Measurements from ENCODE around the gene SGF29. TPM values are rescaled to one million over a fixed set of nuclear protein-coding genes. Genes with fewer than 3 reads are reported as not detected.
"Not testable (repeated sequence)": the region's sequence is repeated elsewhere in the genome, so short reads cannot be mapped to it uniquely, and the experiment has no call there.

The SGF29 gene
- total RNA-seq, 1 experiment from 2014 or later = 22.3 TPM

DNA sequence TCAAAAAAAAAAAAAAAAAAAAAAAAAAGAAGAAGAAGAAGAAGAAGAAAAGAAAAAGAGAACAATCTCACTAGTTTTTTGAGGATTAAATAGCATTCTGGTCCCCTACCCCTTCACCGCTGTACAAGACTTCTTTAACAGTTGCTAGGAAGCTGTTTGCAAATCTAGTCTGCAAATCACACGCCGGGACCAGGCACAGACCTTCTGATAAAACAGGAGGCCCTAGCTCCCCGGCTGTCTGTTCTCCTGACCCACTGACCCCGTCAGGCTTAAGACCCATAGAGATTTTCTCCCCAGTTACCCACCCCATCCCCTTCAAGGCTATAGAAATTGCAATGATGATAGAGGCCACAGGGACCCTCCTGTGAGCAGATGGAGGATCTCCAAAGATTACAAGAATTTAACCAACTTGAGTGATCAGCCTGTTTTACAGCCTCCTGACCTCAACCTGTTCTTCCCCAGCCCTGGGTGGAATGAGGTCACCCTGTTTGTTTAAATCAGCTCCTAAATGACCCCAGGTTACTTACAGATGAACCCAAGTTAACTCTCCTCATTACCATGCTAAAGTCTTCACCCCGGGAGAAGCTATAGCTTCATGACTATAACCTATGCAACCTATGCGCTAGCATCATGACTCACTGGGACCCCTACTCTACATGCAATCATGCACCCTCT lies 67.9 kb downstream of the SGF29 start:
- Histone ChIP-seq H4K20me1 (ENCODE audit: low read length) (no peaks in the 10 kb centered on the region), H3K9me3 (ENCODE audit: low read length) (no peaks in the 10 kb centered on the region), H3K4me1 (ENCODE audit: insufficient read depth, low read length) (no peaks in the 10 kb centered on the region), H3K79me2 (ENCODE audit: low read length) (no peaks in the 10 kb centered on the region), H3K9me2 (replicated peaks; ENCODE audit: low read length) (no peaks in the 10 kb centered on the region), H3K27me3 (ENCODE audit: low read length) (no peaks in the 10 kb centered on the region), H3K36me3 (ENCODE audit: low read depth, low read length) (no peaks in the 10 kb centered on the region), H2AFZ (ENCODE audit: low read length) (no peak overlapping the region), H3K4me3 (ENCODE audit: low read length) (no peak overlapping the region), H3K4me2 (ENCODE audit: low read length) (0 out of 2 replicates have a peak overlapping the region, but pooled peaks have one; percentile 76), H3K9ac (ENCODE audit: low read length) (no peak overlapping the region), H3F3A (ENCODE audit: low read length, unreplicated experiment) (no peaks in the 10 kb centered on the region), H3K27ac (ENCODE audit: low read length) (no peak overlapping the region)
- TF ChIP-seq, protein P1, sequence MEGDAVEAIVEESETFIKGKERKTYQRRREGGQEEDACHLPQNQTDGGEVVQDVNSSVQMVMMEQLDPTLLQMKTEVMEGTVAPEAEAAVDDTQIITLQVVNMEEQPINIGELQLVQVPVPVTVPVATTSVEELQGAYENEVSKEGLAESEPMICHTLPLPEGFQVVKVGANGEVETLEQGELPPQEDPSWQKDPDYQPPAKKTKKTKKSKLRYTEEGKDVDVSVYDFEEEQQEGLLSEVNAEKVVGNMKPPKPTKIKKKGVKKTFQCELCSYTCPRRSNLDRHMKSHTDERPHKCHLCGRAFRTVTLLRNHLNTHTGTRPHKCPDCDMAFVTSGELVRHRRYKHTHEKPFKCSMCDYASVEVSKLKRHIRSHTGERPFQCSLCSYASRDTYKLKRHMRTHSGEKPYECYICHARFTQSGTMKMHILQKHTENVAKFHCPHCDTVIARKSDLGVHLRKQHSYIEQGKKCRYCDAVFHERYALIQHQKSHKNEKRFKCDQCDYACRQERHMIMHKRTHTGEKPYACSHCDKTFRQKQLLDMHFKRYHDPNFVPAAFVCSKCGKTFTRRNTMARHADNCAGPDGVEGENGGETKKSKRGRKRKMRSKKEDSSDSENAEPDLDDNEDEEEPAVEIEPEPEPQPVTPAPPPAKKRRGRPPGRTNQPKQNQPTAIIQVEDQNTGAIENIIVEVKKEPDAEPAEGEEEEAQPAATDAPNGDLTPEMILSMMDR (conservative IDR thresholded peaks at IDR 0.05; ENCODE audit: low read depth, low read length) = no peak
- TF ChIP-seq EZH2phosphoT487 (IDR thresholded peaks at IDR 0.05; ENCODE audit: borderline replicate concordance, low read length) (no peak), EZH2 (IDR thresholded peaks at IDR 0.05; ENCODE audit: low read length, unreplicated experiment) (no peak)
- no TSS peak for BruUV-seq (replicated peaks)
- ATAC-seq = no peak
- ChIA-PET CTCF (no interaction called here), POLR2A (ENCODE audit: unreplicated experiment) (no interaction called here)
- no peak for DNase-seq
- intact Hi-C loops (cut with micrococcal nuclease) = no loop called here

DNA sequence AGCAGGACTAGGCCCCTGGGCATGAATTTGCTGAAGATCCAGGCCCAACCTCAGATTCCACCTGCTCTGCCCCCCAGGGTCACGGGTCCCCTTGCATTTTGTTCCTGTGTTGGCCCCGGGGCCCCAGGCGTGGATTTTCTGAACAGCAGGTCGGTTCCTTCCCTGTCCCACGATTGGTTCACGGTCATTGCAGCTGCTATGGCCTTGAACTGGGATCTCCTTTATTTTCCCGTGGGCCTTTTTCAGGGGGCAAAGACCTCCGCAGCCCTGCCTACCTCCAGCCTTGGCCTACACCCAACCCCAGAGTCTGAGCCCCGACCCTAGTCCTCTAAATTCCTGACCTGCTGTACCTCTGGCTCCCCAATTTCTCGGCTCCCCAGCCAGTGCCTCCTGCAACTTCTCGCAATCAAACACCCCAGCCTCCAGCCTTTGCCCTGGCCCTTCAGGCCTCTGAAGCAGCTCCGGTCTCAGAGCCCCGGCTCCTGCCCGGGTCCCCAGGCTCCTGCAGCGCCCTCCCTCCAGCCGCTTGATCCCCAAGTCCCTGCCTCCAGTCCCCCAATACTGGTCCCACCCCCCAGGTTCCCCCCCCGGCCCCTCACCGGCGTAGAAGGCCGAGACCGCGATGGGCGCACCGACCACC lies 68.9 kb downstream of the SGF29 start:
- BruUV-seq (replicated peaks); H4K20me1 ChIP-seq (ENCODE audit: low read length); H3K27me3 ChIP-seq (ENCODE audit: low read length); H3K27ac ChIP-seq (ENCODE audit: low read length); H3K36me3 ChIP-seq (ENCODE audit: low read depth, low read length); H3K9me3 ChIP-seq (ENCODE audit: low read length); CTCF ChIA-PET; H3K9me2 ChIP-seq (replicated peaks; ENCODE audit: low read length); H3K79me2 ChIP-seq (ENCODE audit: low read length); H3F3A ChIP-seq (ENCODE audit: low read length, unreplicated experiment); intact Hi-C loops (cut with micrococcal nuclease); DNase-seq; H3K4me1 ChIP-seq (ENCODE audit: insufficient read depth, low read length); POLR2A ChIA-PET (ENCODE audit: unreplicated experiment): not testable (repeated sequence)
- Histone ChIP-seq H3K4me3 (ENCODE audit: low read length) (peak overlapping the region; percentile 63), H3K4me2 (ENCODE audit: low read length) (peak overlapping the region; percentile 76), H2AFZ (ENCODE audit: low read length) (peak overlapping the region; percentile 58; the same call in 1 of the 2 replicates), H3K9ac (ENCODE audit: low read length) (0 out of 2 replicates have a peak overlapping the region, but pooled peaks have one; percentile 9)
- ATAC-seq = peak; percentile 23

DNA sequence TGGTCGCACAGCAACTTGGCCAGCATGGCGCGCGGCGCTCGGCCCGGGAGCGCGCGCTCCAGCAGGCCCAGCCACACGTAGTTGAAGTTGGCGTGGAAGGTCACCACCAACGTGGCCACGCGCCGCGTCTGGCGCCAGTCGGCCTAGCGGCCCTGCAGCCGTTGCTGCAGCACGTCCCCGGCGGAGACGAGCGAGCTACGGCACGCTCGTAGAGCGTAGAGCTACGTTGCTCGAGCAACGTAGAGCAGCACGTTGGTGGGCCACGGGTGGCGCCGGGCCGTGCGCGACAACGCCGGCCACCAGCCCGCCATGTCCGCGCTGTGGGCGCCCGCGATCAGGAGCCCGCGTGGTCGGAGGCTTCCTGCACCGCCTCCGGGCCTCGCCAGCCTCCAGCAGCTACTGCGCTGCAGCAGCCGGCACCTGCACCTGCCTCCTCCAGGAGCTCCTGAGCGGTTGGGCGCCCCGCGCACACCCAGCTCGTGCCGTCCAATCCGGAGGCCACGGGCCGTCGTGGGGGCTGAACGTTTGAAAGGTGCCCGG lies 69.5 kb downstream of the SGF29 start:
- Histone ChIP-seq H3K27ac (ENCODE audit: low read length) (no peak overlapping the region), H3K4me2 (ENCODE audit: low read length) (peak overlapping the region; percentile 76), H3K36me3 (ENCODE audit: low read depth, low read length) (no peaks in the 10 kb centered on the region), H3K79me2 (ENCODE audit: low read length) (no peaks in the 10 kb centered on the region), H3K27me3 (ENCODE audit: low read length) (no peaks in the 10 kb centered on the region), H3K9me2 (replicated peaks; ENCODE audit: low read length) (no peaks in the 10 kb centered on the region), H3K4me3 (ENCODE audit: low read length) (peak overlapping the region; percentile 63), H3K4me1 (ENCODE audit: insufficient read depth, low read length) (no peaks in the 10 kb centered on the region), H3K9ac (ENCODE audit: low read length) (0 out of 2 replicates have a peak overlapping the region, but pooled peaks have one; percentile 9), H2AFZ (ENCODE audit: low read length) (peak overlapping the region; percentile 58; the same call in 1 of the 2 replicates), H3K9me3 (ENCODE audit: low read length) (no peaks in the 10 kb centered on the region), H4K20me1 (ENCODE audit: low read length) (no peaks in the 10 kb centered on the region), H3F3A (ENCODE audit: low read length, unreplicated experiment) (no peaks in the 10 kb centered on the region)
- no TSS peak for BruUV-seq (replicated peaks)
- intact Hi-C loops (cut with micrococcal nuclease) = no loop called here
- DNase-seq (peak; percentile 67), ATAC-seq (peak; percentile 97)
- no peak for TF ChIP-seq EZH2phosphoT487 (IDR thresholded peaks at IDR 0.05; ENCODE audit: borderline replicate concordance, low read length)
- no peak for TF ChIP-seq EZH2 (IDR thresholded peaks at IDR 0.05; ENCODE audit: low read length, unreplicated experiment)
- TF ChIP-seq, protein P1 (conservative IDR thresholded peaks at IDR 0.05; ENCODE audit: low read depth, low read length) = no peak
- ChIA-PET POLR2A (ENCODE audit: unreplicated experiment) (no interaction called here), CTCF (no interaction called here)

DNA sequence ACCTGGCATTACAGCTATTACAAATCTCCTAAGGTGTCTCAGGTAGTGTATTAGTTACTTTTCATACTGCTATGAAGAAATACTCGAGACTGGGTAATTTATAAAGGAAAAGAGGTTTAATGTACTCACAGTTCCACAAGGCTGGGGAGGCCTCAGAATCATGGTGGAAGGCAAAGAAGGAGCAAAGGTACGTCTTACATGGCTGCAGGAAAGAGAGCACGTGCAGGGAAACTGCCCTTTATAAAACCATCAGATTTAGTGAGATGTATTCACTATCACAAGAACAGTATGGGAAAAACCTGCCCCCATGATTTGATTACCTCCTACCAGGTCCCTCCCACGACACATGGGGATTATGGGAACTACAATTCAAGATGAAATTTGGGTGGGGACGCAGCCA lies 77.2 kb downstream of the SGF29 start:
- H2AFZ ChIP-seq (ENCODE audit: low read length); H3K27me3 ChIP-seq (ENCODE audit: low read length); DNase-seq; H3K9me2 ChIP-seq (replicated peaks; ENCODE audit: low read length); intact Hi-C loops (cut with micrococcal nuclease); H3K4me2 ChIP-seq (ENCODE audit: low read length); H3K27ac ChIP-seq (ENCODE audit: low read length); ATAC-seq; H3K4me1 ChIP-seq (ENCODE audit: insufficient read depth, low read length); H4K20me1 ChIP-seq (ENCODE audit: low read length); CTCF ChIA-PET; H3K36me3 ChIP-seq (ENCODE audit: low read depth, low read length); H3K9me3 ChIP-seq (ENCODE audit: low read length); H3K79me2 ChIP-seq (ENCODE audit: low read length); POLR2A ChIA-PET (ENCODE audit: unreplicated experiment); H3K9ac ChIP-seq (ENCODE audit: low read length); BruUV-seq (replicated peaks); H3F3A ChIP-seq (ENCODE audit: low read length, unreplicated experiment); H3K4me3 ChIP-seq (ENCODE audit: low read length): not testable (repeated sequence)
